ENCODE measurements around the gene PPP1CA. TPM values are rescaled to one million over a fixed set of nuclear protein-coding genes. Genes with fewer than 3 reads are reported as not detected.
A peak's percentile ranks its signal among the peaks of the same experiment; 100 is the strongest.

Gene PPP1CA
- polyA plus RNA-seq, 2 of the 4 experiments (the other 2 are of a cell fraction), result 174 to 208 TPM

- ATAC-seq (no peak), DNase-seq (ENCODE audit: low read depth in 1 of 2, low spot score in 1 of 2) (peak in 1 of 2 experiments; percentile 60), FAIRE-seq (no peak)
- Histone ChIP-seq H3K4me3 (no peak overlapping the region), H3K9me3 (no peaks in the 10 kb centered on the region), H3K4me1 (peaks cover 77% of the 10 kb centered on the region), H3K27ac (peak overlapping the region; percentile 95 to 100), H3K4me2 (peak overlapping the region; percentile 95)
- 52% methylated on average over 6 of the region's 6 CpGs for WGBS (ENCODE audit: missing lambda C conversion rate)
- ChIA-PET CTCF (interaction anchor here (1.1 to 46.2 kb wide), 6 partner anchors 15 to 114 kb away, joined by 6 to 1913 read pairs (median 112); partner anchors contain the start of genes POLD4, PPP1CA, RAD9A and TBC1D10C), POLR2A (interaction anchor here (1.0 to 9.3 kb wide), 3 partner anchors 15 to 25 kb away, joined by 3 to 172 read pairs (median 4); partner anchors contain the start of genes POLD4, PPP1CA and RAD9A)
- TF ChIP-seq, protein P1, sequence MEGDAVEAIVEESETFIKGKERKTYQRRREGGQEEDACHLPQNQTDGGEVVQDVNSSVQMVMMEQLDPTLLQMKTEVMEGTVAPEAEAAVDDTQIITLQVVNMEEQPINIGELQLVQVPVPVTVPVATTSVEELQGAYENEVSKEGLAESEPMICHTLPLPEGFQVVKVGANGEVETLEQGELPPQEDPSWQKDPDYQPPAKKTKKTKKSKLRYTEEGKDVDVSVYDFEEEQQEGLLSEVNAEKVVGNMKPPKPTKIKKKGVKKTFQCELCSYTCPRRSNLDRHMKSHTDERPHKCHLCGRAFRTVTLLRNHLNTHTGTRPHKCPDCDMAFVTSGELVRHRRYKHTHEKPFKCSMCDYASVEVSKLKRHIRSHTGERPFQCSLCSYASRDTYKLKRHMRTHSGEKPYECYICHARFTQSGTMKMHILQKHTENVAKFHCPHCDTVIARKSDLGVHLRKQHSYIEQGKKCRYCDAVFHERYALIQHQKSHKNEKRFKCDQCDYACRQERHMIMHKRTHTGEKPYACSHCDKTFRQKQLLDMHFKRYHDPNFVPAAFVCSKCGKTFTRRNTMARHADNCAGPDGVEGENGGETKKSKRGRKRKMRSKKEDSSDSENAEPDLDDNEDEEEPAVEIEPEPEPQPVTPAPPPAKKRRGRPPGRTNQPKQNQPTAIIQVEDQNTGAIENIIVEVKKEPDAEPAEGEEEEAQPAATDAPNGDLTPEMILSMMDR (IDR thresholded peaks at IDR 0.05), result no peak
- no peak for TF ChIP-seq RCOR1 (IDR thresholded peaks at IDR 0.05; ENCODE audit: low read depth, low read length)
- peak in 1 of 2 experiments; percentile 17; a peak in 1 of 5 replicates for TF ChIP-seq EP300 (IDR thresholded peaks at IDR 0.05)
- no peak for TF ChIP-seq RFX5 (IDR thresholded peaks at IDR 0.05)
- TF ChIP-seq KDM1A (IDR thresholded peaks at IDR 0.05; ENCODE audit: low read depth), result no peak
- no peak; a peak in 1 of 5 replicates for TF ChIP-seq JUN (IDR thresholded peaks at IDR 0.05)
- TF ChIP-seq ESRRA (IDR thresholded peaks at IDR 0.05; ENCODE audit: borderline replicate concordance, low read length), result no peak
- TF ChIP-seq, protein P2, sequence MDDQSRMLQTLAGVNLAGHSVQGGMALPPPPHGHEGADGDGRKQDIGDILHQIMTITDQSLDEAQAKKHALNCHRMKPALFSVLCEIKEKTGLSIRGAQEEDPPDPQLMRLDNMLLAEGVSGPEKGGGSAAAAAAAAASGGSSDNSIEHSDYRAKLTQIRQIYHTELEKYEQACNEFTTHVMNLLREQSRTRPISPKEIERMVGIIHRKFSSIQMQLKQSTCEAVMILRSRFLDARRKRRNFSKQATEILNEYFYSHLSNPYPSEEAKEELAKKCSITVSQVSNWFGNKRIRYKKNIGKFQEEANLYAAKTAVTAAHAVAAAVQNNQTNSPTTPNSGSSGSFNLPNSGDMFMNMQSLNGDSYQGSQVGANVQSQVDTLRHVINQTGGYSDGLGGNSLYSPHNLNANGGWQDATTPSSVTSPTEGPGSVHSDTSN (IDR thresholded peaks at IDR 0.05), result no peak
- peak; percentile 39; the same call in 1 of the 2 replicates for TF ChIP-seq JUNB (IDR thresholded peaks at IDR 0.05)
- no peak for TF ChIP-seq NPAS2 (CRISPR knock-in tag; IDR thresholded peaks at IDR 0.05; ENCODE audit: borderline replicate concordance)
- TF ChIP-seq, protein P3, sequence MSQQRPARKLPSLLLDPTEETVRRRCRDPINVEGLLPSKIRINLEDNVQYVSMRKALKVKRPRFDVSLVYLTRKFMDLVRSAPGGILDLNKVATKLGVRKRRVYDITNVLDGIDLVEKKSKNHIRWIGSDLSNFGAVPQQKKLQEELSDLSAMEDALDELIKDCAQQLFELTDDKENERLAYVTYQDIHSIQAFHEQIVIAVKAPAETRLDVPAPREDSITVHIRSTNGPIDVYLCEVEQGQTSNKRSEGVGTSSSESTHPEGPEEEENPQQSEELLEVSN (IDR thresholded peaks at IDR 0.05; ENCODE audit: borderline replicate concordance, low read depth), result no peak
- TF ChIP-seq HOXA7 (CRISPR knock-in tag; IDR thresholded peaks at IDR 0.05), result 0 out of 2 replicates have a peak, but pooled peaks have one; percentile 20
- TF ChIP-seq HOXB13 (CRISPR knock-in tag; IDR thresholded peaks at IDR 0.05; ENCODE audit: low read depth), result no peak
- 0 out of 2 replicates have a peak, but pooled peaks have one; percentile 29 for TF ChIP-seq HOXB5 (CRISPR knock-in tag; IDR thresholded peaks at IDR 0.05)
- TF ChIP-seq FOSB (CRISPR knock-in tag; IDR thresholded peaks at IDR 0.05), result no peak
- TF ChIP-seq, protein P4, sequence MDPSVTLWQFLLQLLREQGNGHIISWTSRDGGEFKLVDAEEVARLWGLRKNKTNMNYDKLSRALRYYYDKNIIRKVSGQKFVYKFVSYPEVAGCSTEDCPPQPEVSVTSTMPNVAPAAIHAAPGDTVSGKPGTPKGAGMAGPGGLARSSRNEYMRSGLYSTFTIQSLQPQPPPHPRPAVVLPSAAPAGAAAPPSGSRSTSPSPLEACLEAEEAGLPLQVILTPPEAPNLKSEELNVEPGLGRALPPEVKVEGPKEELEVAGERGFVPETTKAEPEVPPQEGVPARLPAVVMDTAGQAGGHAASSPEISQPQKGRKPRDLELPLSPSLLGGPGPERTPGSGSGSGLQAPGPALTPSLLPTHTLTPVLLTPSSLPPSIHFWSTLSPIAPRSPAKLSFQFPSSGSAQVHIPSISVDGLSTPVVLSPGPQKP (IDR thresholded peaks at IDR 0.05; ENCODE audit: low read depth, low read length), result no peak
- TF ChIP-seq HES2 (IDR thresholded peaks at IDR 0.05), result no peak
- 0 out of 2 replicates have a peak, but pooled peaks have one; percentile 22 for TF ChIP-seq FOSL2 (IDR thresholded peaks at IDR 0.05)
- peak; percentile 56 for TF ChIP-seq FOSL2 (CRISPR knock-in tag; IDR thresholded peaks at IDR 0.05)
- TF ChIP-seq CEBPB (IDR thresholded peaks at IDR 0.05), result no peak
- TF ChIP-seq SREBF2 (IDR thresholded peaks at IDR 0.05), result no peak
- TF ChIP-seq NR3C1 (IDR thresholded peaks at IDR 0.05), result no peak
- no peak for TF ChIP-seq TP53 (CRISPR knock-in tag; IDR thresholded peaks at IDR 0.05)
- no peak for TF ChIP-seq MAFK (IDR thresholded peaks at IDR 0.05; ENCODE audit: partially characterized antibody)
- no peak for TF ChIP-seq REST (IDR thresholded peaks at IDR 0.05)
- TF ChIP-seq POLR2AphosphoS2 (conservative IDR thresholded peaks at IDR 0.05; ENCODE audit: low read length), result no peak
- TF ChIP-seq MAZ (IDR thresholded peaks at IDR 0.05; ENCODE audit: borderline replicate concordance, low read depth, low read length), result no peak
- TF ChIP-seq BHLHE40 (IDR thresholded peaks at IDR 0.05; ENCODE audit: low read depth, low read length), result no peak
- peak; percentile 66; the same call in 1 of the 2 replicates for TF ChIP-seq MAX (IDR thresholded peaks at IDR 0.05)
- no peak for TF ChIP-seq CHD2 (IDR thresholded peaks at IDR 0.05; ENCODE audit: low read length, partially characterized antibody)
- TF ChIP-seq HEYL (CRISPR knock-in tag; IDR thresholded peaks at IDR 0.05), result no peak
- TF ChIP-seq TFCP2L1 (CRISPR knock-in tag; IDR thresholded peaks at IDR 0.05), result no peak
These were observed 24.5 kb downstream of the PPP1CA start for GRCh38 chr11:67376873-67377808.
